ENCODE data around the gene WDR70. TPM values are rescaled to one million over a fixed set of nuclear protein-coding genes. Genes with fewer than 3 reads are reported as not detected.
"Not testable (repeated sequence)": the region's sequence is repeated elsewhere in the genome, so short reads cannot be mapped to it uniquely, and the experiment has no call there.

WDR70 gene
- total RNA-seq, 6 experiments from 2014 or later, result 8.8 to 13.4 (median 11.3) TPM

GRCh38 chr5:37478121-37478894, 99.2 kb downstream of the WDR70 start:
- Histone ChIP-seq H3K36me3 (peaks cover 0 to 5% (median 2%) of the 10 kb centered on the region in 4 donors), H3K4me3 (no peak overlapping the region), H3K4me1 (no peaks in the 10 kb centered on the region), H3K27ac (no peak overlapping the region), H3K9me3 (no peaks in the 10 kb centered on the region), H3K27me3 (no peaks in the 10 kb centered on the region)
- WGBS (ENCODE audit: insufficient coverage, low coverage, low lambda C conversion rate, missing lambda C conversion rate), result 75% methylated on average over 4 of the region's 4 CpGs
- intact Hi-C loops (cut with DNase I), result no loop called here
- DNase-seq, result no peak
- TF ChIP-seq POLR2A (IDR thresholded peaks at IDR 0.05) (no peak), CTCF (IDR thresholded peaks at IDR 0.05) (no peak)
- ATAC-seq, result no peak

- H3K4me3 ChIP-seq; intact Hi-C loops (cut with DNase I); H3K27me3 ChIP-seq; ATAC-seq; H3K9me3 ChIP-seq; DNase-seq; H3K4me1 ChIP-seq; H3K36me3 ChIP-seq; H3K27ac ChIP-seq: not testable (repeated sequence)
- WGBS (ENCODE audit: insufficient coverage, low coverage, low lambda C conversion rate, missing lambda C conversion rate), result 100% methylated on average over 1 of the region's 3 CpGs
These were observed 102.3 kb downstream of the WDR70 start for GRCh38 chr5:37481395-37481794.

- no peaks in the 10 kb centered on the region for H3K36me3 ChIP-seq
- peaks cover 0 to 6% (median 0%) of the 10 kb centered on the region in 4 donors for H3K4me1 ChIP-seq
- no peaks in the 10 kb centered on the region for H3K9me3 ChIP-seq
- no peak overlapping the region for H3K27ac ChIP-seq
- TF ChIP-seq CTCF (IDR thresholded peaks at IDR 0.05) (no peak), POLR2A (IDR thresholded peaks at IDR 0.05) (no peak)
- H3K4me3 ChIP-seq, result no peak overlapping the region
- DNase-seq (no peak), ATAC-seq (no peak)
- no peaks in the 10 kb centered on the region for H3K27me3 ChIP-seq
- intact Hi-C loops (cut with DNase I), result no loop called here
- 90% methylated on average over 2 of the region's 2 CpGs for WGBS (ENCODE audit: insufficient coverage, low coverage, low lambda C conversion rate, missing lambda C conversion rate)
These were observed 111.1 kb downstream of the WDR70 start for GRCh38 chr5:37490120-37490810.

- Histone ChIP-seq H3K4me3 (no peak overlapping the region), H3K9me3 (no peaks in the 10 kb centered on the region), H3K4me1 (peaks cover 0 to 6% (median 0%) of the 10 kb centered on the region in 4 donors), H3K27ac (no peak overlapping the region), H3K36me3 (no peaks in the 10 kb centered on the region), H3K27me3 (no peaks in the 10 kb centered on the region)
- ATAC-seq (no peak), DNase-seq (no peak)
- intact Hi-C loops (cut with DNase I), result no loop called here
- TF ChIP-seq POLR2A (IDR thresholded peaks at IDR 0.05) (no peak), CTCF (IDR thresholded peaks at IDR 0.05) (no peak)
- no CpG with 5 or more reads among the region's 2 CpGs for WGBS (ENCODE audit: insufficient coverage, low coverage, low lambda C conversion rate, missing lambda C conversion rate)
These were observed 111.8 kb downstream of the WDR70 start for GRCh38 chr5:37490931-37491330.
